CD14-positive monocyte (primary cell): ENCODE results near the gene NRXN3. TPM values are rescaled to one million over a fixed set of nuclear protein-coding genes. Genes with fewer than 3 reads are reported as not detected.

Source experiments
- DNase-seq, 3 donors: peaks; one replicate each; pipeline ENCODE4 v3.0.0-alpha.2; 2011 to 2022
- H2AFZ ChIP-seq: 2 replicates; pipeline ENCODE4 v1.6.0; 2012; ENCODE audit warnings: mild to moderate bottlenecking, low read depth, low read length, inconsistent platforms; ENCODE audit not compliant: insufficient read depth, poor library complexity, severe bottlenecking
- H3K27ac ChIP-seq, 2 donors: 1 replicate in 1 of 2; 2 replicates in 1 of 2; pipeline ENCODE4 v1.5.1; 2012 to 2013; ENCODE audit warnings: low read length in 2 of 2, control low read depth in 1 of 2, inconsistent platforms in 1 of 2, low read depth in 1 of 2, mild to moderate bottlenecking in 1 of 2
- H3K27me3 ChIP-seq, 2 donors: one replicate each; pipeline versions ENCODE4 v1.6.0 to v1.6.1; 2011 to 2013; ENCODE audit warnings: low read length in 2 of 2; ENCODE audit not compliant: control insufficient read depth in 2 of 2, insufficient read depth in 2 of 2
- H3K36me3 ChIP-seq, 2 donors: replicated peaks in 1 of 2; 1 replicate in 1 of 2; 2 replicates in 1 of 2; pipeline versions ENCODE4 v1.5.1 to v1.6.1; 2012 to 2013; ENCODE audit warnings: low read length in 2 of 2, control low read depth in 1 of 2, inconsistent platforms in 1 of 2, mild to moderate bottlenecking in 1 of 2; ENCODE audit not compliant: insufficient read depth in 2 of 2, control insufficient read depth in 1 of 2
- H3K4me1 ChIP-seq, 2 donors: 1 replicate in 1 of 2; 2 replicates in 1 of 2; pipeline versions ENCODE4 v1.5.1 to v1.6.1; 2012 to 2013; ENCODE audit warnings: low read length in 2 of 2, control low read depth in 1 of 2, inconsistent platforms in 1 of 2, mild to moderate bottlenecking in 1 of 2, moderate library complexity in 1 of 2; ENCODE audit not compliant: insufficient read depth in 2 of 2, control insufficient read depth in 1 of 2
- H3K4me2 ChIP-seq: replicated peaks from 2 replicates; pipeline ENCODE3; 2012; ENCODE audit warnings: low read length, moderate library complexity, mild to moderate bottlenecking; ENCODE audit not compliant: poor library complexity, severe bottlenecking; ENCODE audit errors: extremely low read depth
- H3K4me3 ChIP-seq, 3 experiments: fragments of 200-600 bp in 1 of 3; sonication (generic) in 1 of 3; replicated peaks in 1 of 3; 1 replicate in 2 of 3; 2 replicates in 1 of 3; pipeline ENCODE4 v1.5.1; 2011 to 2013; ENCODE audit warnings: low read length in 3 of 3, mild to moderate bottlenecking in 3 of 3, control low read depth in 2 of 3, low read depth in 2 of 3, inconsistent platforms in 1 of 3, moderate library complexity in 1 of 3
- H3K79me2 ChIP-seq: 2 replicates; pipeline ENCODE4 v1.6.0; 2012; ENCODE audit warnings: mild to moderate bottlenecking, control low read depth, inconsistent platforms, low read length, moderate library complexity; ENCODE audit not compliant: insufficient read depth
- H3K9ac ChIP-seq: 2 replicates; pipeline ENCODE4 v1.6.0; 2017; ENCODE audit warnings: low read length, mild to moderate bottlenecking; ENCODE audit not compliant: insufficient read depth, poor library complexity, severe bottlenecking
- H3K9me3 ChIP-seq, 2 donors: replicated peaks in 1 of 2; 1 replicate in 1 of 2; 2 replicates in 1 of 2; pipeline versions ENCODE4 v1.5.1 to v1.6.1; 2012 to 2013; ENCODE audit warnings: low read length in 2 of 2, control low read depth in 1 of 2; ENCODE audit not compliant: control insufficient read depth in 1 of 2, insufficient read depth in 1 of 2
- H4K20me1 ChIP-seq: 2 replicates; pipeline ENCODE4 v1.6.0; 2012; ENCODE audit warnings: mild to moderate bottlenecking, low read length, control low read depth, moderate library complexity; ENCODE audit not compliant: insufficient read depth
- H3K27ac Mint-ChIP-seq, 7 donors: one replicate each; pipeline ENCODE4 v1.8.0; 2020; ENCODE audit warnings: mild to moderate bottlenecking in 7 of 7, mixed read lengths in 7 of 7, moderate library complexity in 6 of 7, inconsistent platforms in 2 of 7
- H3K27me3 Mint-ChIP-seq, 3 donors: one replicate each; pipeline ENCODE4 v1.8.0; 2021 to 2022; ENCODE audit warnings: low read depth in 3 of 3, mild to moderate bottlenecking in 3 of 3, mixed read lengths in 3 of 3, moderate library complexity in 3 of 3, inconsistent platforms in 1 of 3
- H3K36me3 Mint-ChIP-seq, 2 donors: one replicate each; pipeline ENCODE4 v1.8.0; 2020; ENCODE audit warnings: mixed read lengths in 2 of 2, inconsistent platforms in 1 of 2, mild to moderate bottlenecking in 1 of 2
- H3K4me1 Mint-ChIP-seq: one replicate; pipeline ENCODE4 v1.8.0; 2020; ENCODE audit warnings: mild to moderate bottlenecking, mixed read lengths
- H3K4me3 Mint-ChIP-seq, 2 donors: one replicate each; pipeline ENCODE4 v1.8.0; 2020; ENCODE audit warnings: mild to moderate bottlenecking in 2 of 2, mixed read lengths in 2 of 2, moderate library complexity in 1 of 2
- H3K9me3 Mint-ChIP-seq, 7 donors: one replicate each; pipeline ENCODE4 v1.8.0; 2020 to 2022; ENCODE audit warnings: mixed read lengths in 7 of 7, mild to moderate bottlenecking in 6 of 7, moderate library complexity in 6 of 7, inconsistent platforms in 2 of 7
- WGBS: methylation state at CpG from one replicate; pipeline ENCODE4 v1.1.5; 2013; ENCODE audit warnings: missing lambda C conversion rate; ENCODE audit not compliant: insufficient coverage; 5-methylcytosine and 5-hydroxymethylcytosine counted together
- intact Hi-C, 2 donors: fragments of 100-400 bp; cut with micrococcal nuclease; formaldehyde crosslinking; loops; one replicate each; pipeline versions ENCODE4 v1.15.0 to v1.15.1; 2023
- polyA plus RNA-seq, 3 donors: library from polyadenylated mRNA; depleted of rRNA in 1 of 3; unstranded in 2 of 3; stranded (reverse) in 1 of 3; fragments of 300-500 nt in 2 of 3; fragments of >200 nt in 1 of 3; fragmentation: Illumina TruSeq in 2 of 3; gene quantifications; 1 replicate in 2 of 3; 2 replicates in 1 of 3; pipeline ENCODE4 v1.2.3, GENCODE V29; 2012 to 2021
- TF ChIP-seq, protein P1 (sequence below): fragments of 200-600 bp; IDR thresholded peaks from one replicate; pipeline ENCODE4 v1.8.0; 2022; ENCODE audit warnings: antibody characterized with exemption, mild to moderate bottlenecking

The NRXN3 gene
- polyA plus RNA-seq, 3 donors = not detected

DNA sequence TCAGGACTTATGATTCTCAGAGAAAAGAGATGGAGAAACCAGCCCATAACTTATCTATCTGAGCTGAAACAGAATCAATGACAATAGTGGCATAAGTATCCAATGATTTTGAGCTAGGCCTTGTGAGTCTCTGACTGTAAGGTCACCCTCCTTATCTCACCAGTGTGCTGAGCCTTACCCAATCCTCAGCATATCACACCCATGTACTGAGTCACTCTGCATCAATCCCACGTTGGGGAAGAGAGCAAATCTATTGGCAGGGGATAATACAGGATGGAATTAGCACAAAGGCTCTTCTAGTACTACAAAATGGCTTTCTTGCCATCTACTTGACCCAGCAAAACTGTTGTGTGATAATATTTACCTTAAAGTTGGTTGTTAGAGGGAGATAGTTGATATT, 997.8 kb downstream of the NRXN3 start:
- Histone ChIP-seq H3K79me2 (no peaks in the 10 kb centered on the region), H2AFZ (no peak overlapping the region), H3K27ac (no peak overlapping the region), H3K4me1 (no peaks in the 10 kb centered on the region), H3K4me2 (no peak overlapping the region), H3K36me3 (no peaks in the 10 kb centered on the region), H3K4me3 (no peak overlapping the region), H4K20me1 (no peaks in the 10 kb centered on the region), H3K9ac (no peak overlapping the region), H3K9me3 (no peaks in the 10 kb centered on the region), H3K27me3 (no peaks in the 10 kb centered on the region)
- DNase-seq = no peak
- Mint-ChIP-seq H3K27ac (no peak overlapping the region), H3K9me3 (peaks cover 0 to 3% (median 0%) of the 10 kb centered on the region in 7 donors), H3K4me3 (no peak overlapping the region), H3K27me3 (peaks cover 0 to 2% (median 0%) of the 10 kb centered on the region in 3 donors), H3K4me1 (no peaks in the 10 kb centered on the region), H3K36me3 (no peaks in the 10 kb centered on the region)
- intact Hi-C loops = no loop called here
- WGBS = no CpG with 5 or more reads among the region's 1 CpG
- TF ChIP-seq, protein P1, sequence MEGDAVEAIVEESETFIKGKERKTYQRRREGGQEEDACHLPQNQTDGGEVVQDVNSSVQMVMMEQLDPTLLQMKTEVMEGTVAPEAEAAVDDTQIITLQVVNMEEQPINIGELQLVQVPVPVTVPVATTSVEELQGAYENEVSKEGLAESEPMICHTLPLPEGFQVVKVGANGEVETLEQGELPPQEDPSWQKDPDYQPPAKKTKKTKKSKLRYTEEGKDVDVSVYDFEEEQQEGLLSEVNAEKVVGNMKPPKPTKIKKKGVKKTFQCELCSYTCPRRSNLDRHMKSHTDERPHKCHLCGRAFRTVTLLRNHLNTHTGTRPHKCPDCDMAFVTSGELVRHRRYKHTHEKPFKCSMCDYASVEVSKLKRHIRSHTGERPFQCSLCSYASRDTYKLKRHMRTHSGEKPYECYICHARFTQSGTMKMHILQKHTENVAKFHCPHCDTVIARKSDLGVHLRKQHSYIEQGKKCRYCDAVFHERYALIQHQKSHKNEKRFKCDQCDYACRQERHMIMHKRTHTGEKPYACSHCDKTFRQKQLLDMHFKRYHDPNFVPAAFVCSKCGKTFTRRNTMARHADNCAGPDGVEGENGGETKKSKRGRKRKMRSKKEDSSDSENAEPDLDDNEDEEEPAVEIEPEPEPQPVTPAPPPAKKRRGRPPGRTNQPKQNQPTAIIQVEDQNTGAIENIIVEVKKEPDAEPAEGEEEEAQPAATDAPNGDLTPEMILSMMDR = no peak

DNA sequence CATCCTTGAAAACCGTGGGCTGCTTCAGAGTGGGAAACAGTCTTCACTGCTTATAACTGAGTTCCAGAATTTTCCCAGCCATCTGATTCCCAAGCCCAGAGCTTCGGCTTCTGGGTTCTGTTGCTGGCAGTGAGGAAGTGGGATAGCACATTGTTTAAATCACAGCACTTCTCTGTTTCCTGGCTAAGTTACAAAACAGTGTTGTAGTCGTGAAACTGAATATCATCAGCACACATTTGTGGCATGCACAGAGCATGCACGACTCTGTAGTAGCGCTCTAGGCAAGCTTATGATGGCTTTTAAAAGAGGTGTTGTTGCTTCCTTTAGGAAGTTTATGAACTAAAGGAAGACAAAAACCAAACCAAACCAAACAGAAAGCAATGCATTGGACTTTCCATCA, 1005.5 kb downstream of the NRXN3 start:
- H3K27me3 ChIP-seq = no peaks in the 10 kb centered on the region
- Mint-ChIP-seq H3K9me3 (no peaks in the 10 kb centered on the region), H3K4me1 (no peaks in the 10 kb centered on the region), H3K27me3 (no peaks in the 10 kb centered on the region), H3K27ac (no peak overlapping the region), H3K36me3 (no peaks in the 10 kb centered on the region), H3K4me3 (no peak overlapping the region)
- no peak overlapping the region for H2AFZ ChIP-seq
- H3K4me3 ChIP-seq = no peak overlapping the region
- H3K27ac ChIP-seq = no peak overlapping the region
- no peaks in the 10 kb centered on the region for H3K9me3 ChIP-seq
- H3K9ac ChIP-seq = no peak overlapping the region
- no peaks in the 10 kb centered on the region for H3K4me1 ChIP-seq
- H3K36me3 ChIP-seq = no peaks in the 10 kb centered on the region
- intact Hi-C loops = no loop called here
- no peaks in the 10 kb centered on the region for H3K79me2 ChIP-seq
- H3K4me2 ChIP-seq = no peak overlapping the region
- WGBS = 80% methylated on average over 1 of the region's 5 CpGs
- TF ChIP-seq, protein P1 = no peak
- H4K20me1 ChIP-seq = no peaks in the 10 kb centered on the region
- DNase-seq = no peak
